ENCODE data around the gene DYNLT4. TPM values are rescaled to one million over a fixed set of nuclear protein-coding genes. Genes with fewer than 3 reads are reported as not detected.

The DYNLT4 gene
- total and polyA plus RNA-seq, 2 of the 13 experiments (the other 11 are each of a cell fraction or from before 2014, with no cell fraction given): 0.77 TPM; not detected in 1

DNA sequence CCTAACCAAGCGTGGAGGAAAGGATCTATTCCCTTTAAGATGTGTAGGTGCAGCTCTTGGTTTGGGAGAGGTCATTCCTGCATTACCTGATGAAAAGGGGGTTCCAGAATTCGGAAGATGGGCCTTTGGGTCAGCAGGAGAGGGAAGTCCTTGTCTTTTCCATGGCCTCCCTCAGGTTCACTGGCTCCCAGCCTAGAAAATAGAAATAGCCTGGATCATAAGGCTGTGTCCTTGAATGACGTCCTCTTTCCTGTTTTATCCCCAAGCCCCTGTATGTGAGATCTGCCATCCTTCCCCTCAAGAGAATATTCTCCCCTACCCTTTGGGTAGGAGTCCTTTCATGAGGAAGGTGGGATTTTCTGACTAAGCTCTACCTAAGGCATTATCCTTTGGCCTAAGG lies 46.3 kb downstream of the DYNLT4 start:
- TF ChIP-seq ZNF543 (CRISPR knock-in tag; IDR thresholded peaks at IDR 0.05) (no peak), ZMYM4 (CRISPR knock-in tag; IDR thresholded peaks at IDR 0.05) (no peak), ZNF691 (CRISPR knock-in tag; IDR thresholded peaks at IDR 0.05; ENCODE audit: borderline replicate concordance, low read depth) (no peak), CERS6 (CRISPR knock-in tag; IDR thresholded peaks at IDR 0.05) (no peak), POLR2AphosphoS2 (IDR thresholded peaks at IDR 0.05; ENCODE audit: low read depth, low read length) (no peak), PHF8 (CRISPR knock-in tag; IDR thresholded peaks at IDR 0.05) (no peak), ZNF557 (CRISPR knock-in tag; IDR thresholded peaks at IDR 0.05) (no peak), MTF2 (CRISPR knock-in tag; IDR thresholded peaks at IDR 0.05; ENCODE audit: borderline replicate concordance) (no peak), TOPORS (CRISPR knock-in tag; IDR thresholded peaks at IDR 0.05) (no peak), HMGA1 (CRISPR knock-in tag; conservative IDR thresholded peaks at IDR 0.05) (no peak), ATF3 (CRISPR knock-in tag; IDR thresholded peaks at IDR 0.05) (no peak), ZNF274 (CRISPR knock-in tag; IDR thresholded peaks at IDR 0.05) (no peak), ZSCAN20 (CRISPR knock-in tag; IDR thresholded peaks at IDR 0.05; ENCODE audit: borderline replicate concordance) (no peak), KLF13 (CRISPR knock-in tag; IDR thresholded peaks at IDR 0.05) (no peak), PRDM10 (CRISPR knock-in tag; IDR thresholded peaks at IDR 0.05; ENCODE audit: low read depth) (no peak), ZNF547 (CRISPR knock-in tag; IDR thresholded peaks at IDR 0.05) (no peak)
- TF ChIP-seq, protein P1, sequence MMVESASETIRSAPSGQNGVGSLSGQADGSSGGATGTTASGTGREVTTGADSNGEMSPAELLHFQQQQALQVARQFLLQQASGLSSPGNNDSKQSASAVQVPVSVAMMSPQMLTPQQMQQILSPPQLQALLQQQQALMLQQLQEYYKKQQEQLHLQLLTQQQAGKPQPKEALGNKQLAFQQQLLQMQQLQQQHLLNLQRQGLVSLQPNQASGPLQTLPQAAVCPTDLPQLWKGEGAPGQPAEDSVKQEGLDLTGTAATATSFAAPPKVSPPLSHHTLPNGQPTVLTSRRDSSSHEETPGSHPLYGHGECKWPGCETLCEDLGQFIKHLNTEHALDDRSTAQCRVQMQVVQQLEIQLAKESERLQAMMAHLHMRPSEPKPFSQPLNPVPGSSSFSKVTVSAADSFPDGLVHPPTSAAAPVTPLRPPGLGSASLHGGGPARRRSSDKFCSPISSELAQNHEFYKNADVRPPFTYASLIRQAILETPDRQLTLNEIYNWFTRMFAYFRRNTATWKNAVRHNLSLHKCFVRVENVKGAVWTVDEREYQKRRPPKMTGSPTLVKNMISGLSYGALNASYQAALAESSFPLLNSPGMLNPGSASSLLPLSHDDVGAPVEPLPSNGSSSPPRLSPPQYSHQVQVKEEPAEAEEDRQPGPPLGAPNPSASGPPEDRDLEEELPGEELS (CRISPR knock-in tag; IDR thresholded peaks at IDR 0.05): no peak
- ChIA-PET CTCF (ENCODE audit: low intra/inter-chr PET ratio, low total read pairs) (no interaction called here), POLR2A (no interaction called here)
- DNase-seq (ENCODE audit: low spot score): no peak
- H3K27ac ChIP-seq (ENCODE audit: extremely low read length, insufficient read depth, low read length): no peak overlapping the region
- no peaks in the 10 kb centered on the region for H3K4me1 ChIP-seq (ENCODE audit: insufficient read depth, low read length)
- H3K36me3 ChIP-seq (replicated peaks in 1 of 2; ENCODE audit: control insufficient read depth in 1 of 2, insufficient read depth in 2 of 2, low read length in 2 of 2): peaks cover 42 to 74% of the 10 kb centered on the region in 2 experiments
- H3K4me3 ChIP-seq (replicated peaks in 1 of 3; ENCODE audit: insufficient read depth in 1 of 3, low read depth in 2 of 3, low read length in 3 of 3): no peak overlapping the region
- H2AFZ ChIP-seq (ENCODE audit: low read length): no peak overlapping the region
- FAIRE-seq: no peak
- in situ Hi-C loops (cut with HindIII; ENCODE audit: extremely low pct_ligation_motif_present, low pct_unique_long_range_greater_than_20kb) (no loop called here), intact Hi-C loops (cut with micrococcal nuclease; ENCODE audit: unreplicated experiment) (no loop called here)
- no peak overlapping the region for H3K4me2 ChIP-seq (ENCODE audit: low read depth, low read length)
- no peaks in the 10 kb centered on the region for H3K27me3 ChIP-seq (ENCODE audit: control insufficient read depth in 1 of 2, insufficient read depth in 2 of 2, low read length in 2 of 2)
- no TSS peak for BruUV-seq (replicated peaks)
- H4K20me1 ChIP-seq (ENCODE audit: insufficient read depth, low read length): no peaks in the 10 kb centered on the region
- no peaks in the 10 kb centered on the region for H3K79me2 ChIP-seq (ENCODE audit: insufficient read depth, low read length)
- no peak for ATAC-seq
- no peak overlapping the region for H3K9ac ChIP-seq (ENCODE audit: insufficient read depth, low read depth, low read length)
- H3K9me3 ChIP-seq (ENCODE audit: low read length): no peaks in the 10 kb centered on the region
- 92% methylated on average over 1 of the region's 3 CpGs for WGBS (ENCODE audit: low lambda C conversion rate)
